22Rv1 (cell line): Measurements from ENCODE around the gene PEX26.

Experiments used
- ZFX ChIP-seq: fragments of 450-650 bp; IDR thresholded peaks from 2 replicates; pipeline ENCODE4 v1.6.1; 2017; ENCODE audit warnings: antibody characterized with exemption, borderline replicate concordance
- TF ChIP-seq, protein P1 (sequence below): fragments of 450-650 bp; IDR thresholded peaks from 2 replicates; pipeline ENCODE4 v1.5.1; 2017; ENCODE audit warnings: mild to moderate bottlenecking

DNA sequence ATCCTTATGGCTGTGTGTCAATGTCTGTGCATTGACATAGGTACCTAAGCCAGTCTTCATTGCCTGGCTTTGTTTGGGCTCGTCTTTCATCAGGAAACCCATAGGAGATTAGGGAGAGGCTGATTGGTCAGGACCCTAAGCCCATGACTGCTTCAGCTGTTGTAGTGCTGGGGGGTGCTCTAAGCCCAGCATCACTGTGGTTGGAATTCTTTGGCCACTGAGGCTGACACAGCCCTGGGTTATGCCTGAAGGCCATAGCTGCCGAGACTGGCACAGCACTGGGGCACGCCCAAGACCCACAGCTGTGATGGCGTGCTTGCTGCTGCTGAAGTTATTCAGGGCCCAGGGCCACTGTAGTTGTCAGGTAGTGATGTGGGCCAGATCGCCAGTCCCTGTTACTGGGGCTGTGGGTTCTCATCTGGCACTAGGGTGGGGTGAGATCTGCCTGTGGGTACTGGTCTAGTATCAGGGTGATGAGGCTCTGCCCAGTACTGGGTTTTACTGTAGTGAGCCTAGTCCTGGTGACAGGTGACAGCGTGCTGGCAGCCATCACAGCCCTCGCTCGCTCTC, 77.1 kb downstream of the PEX26 start:
- TF ChIP-seq, protein P1, sequence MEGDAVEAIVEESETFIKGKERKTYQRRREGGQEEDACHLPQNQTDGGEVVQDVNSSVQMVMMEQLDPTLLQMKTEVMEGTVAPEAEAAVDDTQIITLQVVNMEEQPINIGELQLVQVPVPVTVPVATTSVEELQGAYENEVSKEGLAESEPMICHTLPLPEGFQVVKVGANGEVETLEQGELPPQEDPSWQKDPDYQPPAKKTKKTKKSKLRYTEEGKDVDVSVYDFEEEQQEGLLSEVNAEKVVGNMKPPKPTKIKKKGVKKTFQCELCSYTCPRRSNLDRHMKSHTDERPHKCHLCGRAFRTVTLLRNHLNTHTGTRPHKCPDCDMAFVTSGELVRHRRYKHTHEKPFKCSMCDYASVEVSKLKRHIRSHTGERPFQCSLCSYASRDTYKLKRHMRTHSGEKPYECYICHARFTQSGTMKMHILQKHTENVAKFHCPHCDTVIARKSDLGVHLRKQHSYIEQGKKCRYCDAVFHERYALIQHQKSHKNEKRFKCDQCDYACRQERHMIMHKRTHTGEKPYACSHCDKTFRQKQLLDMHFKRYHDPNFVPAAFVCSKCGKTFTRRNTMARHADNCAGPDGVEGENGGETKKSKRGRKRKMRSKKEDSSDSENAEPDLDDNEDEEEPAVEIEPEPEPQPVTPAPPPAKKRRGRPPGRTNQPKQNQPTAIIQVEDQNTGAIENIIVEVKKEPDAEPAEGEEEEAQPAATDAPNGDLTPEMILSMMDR, result no peak
- TF ChIP-seq ZFX, result no peak
